Fibroblast of skin of abdomen (primary cell): ENCODE data around the gene APOBEC4.

Source experiments
- DNase-seq: peaks from one replicate; pipeline ENCODE4 v3.0.0-alpha.2; 2013

The APOBEC4 gene

GRCh38 chr1:183600136-183600535 is 53.0 kb downstream of the APOBEC4 start:
- DNase-seq = peak; percentile 68

- no peak for DNase-seq
These were observed 54.7 kb downstream of the APOBEC4 start for GRCh38 chr1:183598386-183598785.

DNA sequence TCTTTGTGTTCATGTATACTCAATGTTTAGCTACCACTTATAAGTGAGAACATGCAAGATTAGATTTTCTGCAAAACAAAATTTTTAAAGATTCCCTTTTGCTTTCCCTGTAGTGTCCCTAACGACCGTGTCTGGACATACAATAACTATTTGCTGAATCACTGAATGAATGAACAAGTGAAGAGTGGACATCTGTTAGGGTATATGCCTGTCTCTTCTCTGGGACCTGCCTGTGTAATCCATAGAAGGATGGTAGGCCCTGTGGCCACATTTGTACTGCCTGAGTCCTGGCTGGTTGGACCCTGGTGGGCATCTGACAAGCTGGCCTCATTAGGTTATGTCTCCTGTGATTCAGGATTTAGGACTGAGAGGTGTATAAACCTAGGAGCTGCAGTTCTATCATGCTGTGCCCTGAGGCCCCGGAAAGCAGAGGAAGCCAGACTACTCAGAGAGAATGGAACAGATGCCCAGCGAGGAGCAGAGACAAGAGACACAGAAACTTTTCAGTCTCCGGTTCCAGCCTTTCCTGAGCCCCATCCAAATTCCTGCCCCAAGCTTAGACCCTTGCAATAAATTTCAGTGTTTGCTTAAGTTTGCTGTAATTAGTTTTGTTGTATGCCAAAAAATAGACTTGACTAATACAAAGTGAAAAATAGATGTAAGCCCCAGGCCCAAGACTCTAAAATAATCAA is 55.3 kb downstream of the APOBEC4 start:
- DNase-seq = no peak

DNA sequence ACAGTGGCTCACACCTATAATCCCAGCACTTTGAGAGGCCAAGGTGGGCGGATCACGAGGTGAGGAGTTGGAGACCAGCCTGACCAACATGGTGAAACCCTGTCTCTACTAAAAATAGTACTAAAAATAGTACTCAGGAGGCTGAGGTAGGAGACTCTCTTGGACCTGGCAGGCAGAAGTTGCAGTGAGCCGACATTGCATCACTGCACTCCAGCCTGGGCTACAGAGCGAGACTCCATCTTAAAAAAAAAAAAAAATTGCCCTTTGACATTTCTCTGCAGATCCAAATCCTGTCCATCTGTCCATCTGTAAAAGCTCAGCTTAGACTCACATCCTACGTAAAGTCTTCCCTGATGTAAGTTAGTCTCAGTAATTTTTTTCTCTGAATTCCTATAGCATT is 56.6 kb downstream of the APOBEC4 start:
- no peak for DNase-seq
